HCT116 (cell line): ENCODE data around the gene TKFC.

Experiments
- CBX3 ChIP-seq: IDR thresholded peaks from 2 replicates; pipeline ENCODE4 v1.6.1; 2012; ENCODE audit warnings: low read depth
- CEBPB ChIP-seq: IDR thresholded peaks from 2 replicates; pipeline ENCODE4 v1.6.1; 2012; ENCODE audit warnings: low read depth
- EZH2 ChIP-seq: fragments of 200-600 bp; sonication (generic); IDR thresholded peaks from 2 replicates; pipeline ENCODE4 v1.6.1; 2017; ENCODE audit warnings: antibody characterized with exemption, mixed run types
- POLR2A ChIP-seq: IDR thresholded peaks from 2 replicates; pipeline ENCODE4 v1.7.0; 2011; ENCODE audit warnings: borderline replicate concordance; ENCODE audit not compliant: insufficient read depth, insufficient read length; ENCODE audit errors: extremely low read depth
- RAD21 ChIP-seq: IDR thresholded peaks from 2 replicates; pipeline ENCODE4 v1.6.1; 2012; ENCODE audit warnings: low read depth, mild to moderate bottlenecking
- SIN3A ChIP-seq: IDR thresholded peaks from 2 replicates; pipeline ENCODE4 v1.6.1; 2012; ENCODE audit warnings: low read depth
- TF ChIP-seq, protein P1 (sequence below): IDR thresholded peaks from 2 replicates; pipeline ENCODE4 v1.6.1; 2012

DNA sequence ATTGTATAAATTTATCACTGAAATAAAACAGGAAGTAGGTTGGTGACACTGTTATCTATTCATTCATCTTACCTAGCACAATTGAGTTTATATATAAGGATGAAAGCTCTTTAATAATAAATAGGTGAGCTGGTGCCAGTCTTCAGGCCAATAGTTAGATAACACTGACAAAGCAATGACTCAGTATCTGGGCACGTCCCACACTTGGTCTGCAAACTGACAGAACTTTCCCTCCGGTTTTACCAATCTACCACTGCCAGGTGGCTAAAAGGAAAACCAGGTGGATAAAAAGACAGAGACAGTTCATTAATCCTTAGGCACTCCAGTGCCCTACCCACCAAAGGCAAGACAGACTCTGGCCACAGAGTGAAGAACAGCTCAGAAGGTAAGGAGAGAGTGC lies 17.8 kb upstream of the TKFC start:
- TF ChIP-seq POLR2A (no peak), SIN3A (no peak), CBX3 (no peak), EZH2 (no peak), RAD21 (no peak), CEBPB (no peak)
- TF ChIP-seq, protein P1, sequence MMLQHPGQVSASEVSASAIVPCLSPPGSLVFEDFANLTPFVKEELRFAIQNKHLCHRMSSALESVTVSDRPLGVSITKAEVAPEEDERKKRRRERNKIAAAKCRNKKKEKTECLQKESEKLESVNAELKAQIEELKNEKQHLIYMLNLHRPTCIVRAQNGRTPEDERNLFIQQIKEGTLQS: no peak
